HG03432 (cell line): Measurements from ENCODE around the gene GBGT1.

ENCODE experiments used
- ATAC-seq: cut with Tn5 transposase; IDR thresholded peaks from one replicate; pipeline ENCODE4 v1.9.1; 2021; ENCODE audit warnings: mild to moderate bottlenecking, moderate library complexity; ENCODE audit not compliant: unreplicated experiment

The GBGT1 gene

DNA sequence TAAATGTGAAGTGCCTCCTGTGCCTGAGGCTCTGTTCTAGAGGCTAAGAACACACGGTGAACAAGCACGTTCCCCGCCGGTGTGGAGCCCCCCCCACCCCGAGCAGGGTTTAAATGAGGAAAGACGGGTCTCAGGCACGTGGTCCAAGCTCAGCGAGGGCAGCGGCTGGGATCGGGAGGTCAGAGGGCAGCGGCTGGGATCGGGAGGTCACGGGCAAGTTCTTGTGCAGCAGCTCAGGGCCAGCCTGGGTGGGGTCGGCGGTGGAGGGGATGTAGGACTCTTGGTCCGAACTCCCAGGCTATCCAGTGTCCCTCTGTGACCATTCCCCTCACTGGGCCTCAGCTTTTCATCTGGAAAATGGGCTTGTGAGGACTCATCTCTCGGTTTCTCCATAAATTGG lies 2.7 kb upstream of the GBGT1 start:
- no peak for ATAC-seq

DNA sequence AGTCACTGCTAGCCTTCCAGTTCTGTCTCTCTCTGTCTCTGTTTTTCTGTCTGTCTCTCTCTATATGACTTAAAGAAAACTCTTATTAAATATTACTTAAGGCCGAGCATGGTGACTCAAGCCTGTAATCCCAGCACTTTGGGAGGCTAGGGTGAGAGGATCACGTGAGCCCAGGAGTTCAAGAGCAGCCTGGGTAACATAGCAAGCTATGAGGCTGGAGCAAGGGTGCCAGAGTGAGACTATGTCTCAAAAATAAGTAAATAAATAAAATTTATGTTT lies 1.7 kb upstream of the GBGT1 start:
- ATAC-seq, result no peak

DNA sequence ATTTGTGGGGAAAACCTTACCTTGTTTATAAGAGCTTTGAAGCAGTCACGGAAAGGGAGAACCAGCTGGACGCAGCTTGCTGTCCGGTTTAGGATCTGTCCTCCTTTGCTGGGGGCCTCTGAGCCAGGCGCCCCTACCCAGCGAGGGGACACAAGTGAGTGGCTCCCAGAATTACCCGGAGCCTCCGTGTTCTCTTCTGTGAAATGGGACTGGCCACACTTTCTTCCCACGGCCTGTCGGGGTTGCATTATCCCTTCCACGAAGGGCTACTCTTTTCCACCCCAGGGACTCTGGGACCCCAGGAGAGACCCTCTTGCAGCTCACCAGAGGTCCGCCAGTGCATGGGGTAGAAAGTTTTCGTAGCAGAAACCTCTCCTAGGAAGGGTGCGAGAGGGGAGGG lies 477 bp upstream of the GBGT1 start:
- ATAC-seq, result no peak

DNA sequence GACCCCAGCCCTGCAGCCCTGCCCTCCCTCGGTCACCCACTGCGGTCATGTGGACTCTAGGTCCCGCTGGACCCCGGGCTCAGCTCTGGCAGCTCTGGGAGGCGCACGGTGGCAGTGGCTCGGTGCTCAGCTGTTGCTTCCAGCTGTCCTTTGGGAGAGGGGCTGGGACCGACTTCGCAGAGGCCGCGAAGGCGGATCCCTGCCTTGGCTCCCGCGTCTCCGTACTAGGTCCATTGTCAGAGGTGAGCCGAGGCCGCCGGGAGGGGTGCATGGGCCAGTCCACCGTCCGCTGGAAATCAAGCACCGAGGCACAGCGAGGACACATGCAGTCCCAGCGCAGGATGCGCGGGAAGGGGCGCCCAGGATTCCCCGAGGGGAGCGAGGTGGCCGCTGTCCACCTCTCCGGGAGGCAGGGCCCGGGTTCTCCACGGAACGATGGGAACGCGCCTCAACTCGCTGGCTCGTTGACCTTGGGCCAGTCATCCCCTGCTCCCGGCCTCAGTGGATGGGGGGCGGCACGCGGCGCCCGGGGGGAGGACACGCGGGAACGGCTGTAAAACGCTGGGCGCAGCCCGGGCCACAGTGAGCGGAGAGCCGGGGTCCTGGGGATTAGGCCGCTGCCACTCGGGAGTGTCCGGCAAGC lies 732 bp downstream of the GBGT1 start:
- no peak for ATAC-seq

DNA sequence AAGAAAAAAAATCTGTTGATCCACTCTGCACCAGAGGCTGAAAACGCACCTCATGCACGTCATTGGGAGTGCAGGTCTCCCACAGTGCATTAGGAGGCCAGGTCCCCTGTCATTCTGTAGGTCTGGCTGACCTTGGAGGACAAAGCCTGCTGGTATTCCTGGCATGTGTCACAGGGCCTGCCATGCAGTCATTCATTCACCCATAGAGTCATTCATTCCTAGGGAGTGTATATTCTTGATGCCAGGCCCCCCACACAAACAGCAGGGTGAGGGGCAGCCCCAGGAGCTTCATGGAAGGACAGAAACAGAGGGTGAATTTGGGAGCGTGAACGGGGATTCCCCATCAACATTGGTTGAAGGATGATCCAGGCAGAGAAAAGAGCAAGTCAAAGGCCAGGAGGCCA lies 2.2 kb downstream of the GBGT1 start:
- no peak for ATAC-seq

DNA sequence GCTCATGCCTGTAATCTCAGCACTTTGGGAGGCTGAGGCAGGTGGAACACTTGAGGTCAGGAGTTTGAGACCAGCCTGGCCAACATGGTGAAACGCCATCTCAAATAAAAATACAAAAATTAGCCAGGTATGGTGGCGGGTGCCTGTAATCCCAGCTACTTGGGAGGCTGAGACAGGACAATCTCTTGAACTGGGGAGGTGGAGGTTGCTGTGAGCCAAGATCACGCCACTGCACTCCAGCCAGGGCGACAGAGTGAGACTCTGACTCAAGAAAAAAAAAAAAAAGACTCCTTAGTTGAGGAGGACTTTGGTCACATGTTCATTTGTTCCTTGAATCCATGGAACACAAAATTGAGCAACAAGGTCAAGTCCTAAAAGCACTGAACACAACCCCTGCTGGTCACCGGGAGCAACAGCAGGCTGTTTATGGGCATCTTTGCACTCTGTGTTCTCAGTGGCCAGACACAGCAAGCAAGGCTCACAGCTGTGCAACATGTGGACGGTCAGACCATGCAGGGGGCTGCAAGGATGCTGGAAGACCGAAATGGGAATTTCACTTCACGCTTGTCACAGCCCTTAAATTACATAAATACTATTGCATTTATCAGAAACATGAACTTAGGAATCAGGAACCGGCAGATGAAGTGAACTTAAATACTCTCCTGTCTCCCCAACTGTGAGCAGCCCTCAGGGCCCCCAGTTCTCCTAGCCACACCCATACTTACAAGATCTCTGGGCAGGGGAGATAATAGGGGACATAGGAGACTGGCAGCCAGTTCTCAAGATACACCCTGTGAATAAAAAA lies 2.8 kb downstream of the GBGT1 start:
- ATAC-seq, result no peak

DNA sequence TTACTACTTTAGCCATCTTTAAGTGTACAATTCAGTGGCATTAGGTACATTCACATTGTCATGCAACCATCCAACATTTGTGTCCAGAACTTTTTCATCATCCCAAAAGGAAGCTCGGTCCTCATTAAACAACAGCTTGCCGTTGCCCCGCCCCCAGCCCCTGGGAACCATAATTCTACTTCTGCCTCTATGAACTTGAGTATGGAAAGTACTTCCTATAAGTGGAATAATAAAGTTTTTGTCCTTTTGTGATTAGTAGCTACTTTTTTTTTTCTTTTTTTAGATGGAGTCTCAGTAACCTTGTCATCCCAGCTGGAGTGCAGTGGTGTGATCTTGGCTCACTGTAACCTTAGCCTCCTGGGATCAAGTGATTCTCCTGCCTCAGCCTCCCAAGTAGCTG lies 5.0 kb downstream of the GBGT1 start:
- ATAC-seq, result no peak

DNA sequence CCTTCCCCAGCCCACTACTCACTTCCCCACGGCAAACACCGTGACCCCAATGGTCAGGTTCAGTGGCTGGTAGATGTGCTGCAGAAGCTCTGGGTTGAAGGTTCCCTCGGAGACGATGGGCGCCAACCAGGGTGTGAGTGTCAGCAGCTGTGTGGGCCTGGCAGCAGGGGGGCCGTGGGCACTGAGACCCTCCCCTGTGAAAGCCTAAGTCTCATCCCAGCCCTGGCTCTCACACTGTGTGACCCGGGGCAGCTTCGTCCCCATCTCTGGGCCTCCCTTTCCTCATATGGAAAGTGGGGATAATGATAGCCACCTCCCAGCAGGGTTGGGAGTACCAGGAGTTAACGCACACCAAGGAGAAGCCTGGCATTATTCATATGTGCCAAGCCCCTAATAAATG lies 8.6 kb downstream of the GBGT1 start:
- no peak for ATAC-seq

DNA sequence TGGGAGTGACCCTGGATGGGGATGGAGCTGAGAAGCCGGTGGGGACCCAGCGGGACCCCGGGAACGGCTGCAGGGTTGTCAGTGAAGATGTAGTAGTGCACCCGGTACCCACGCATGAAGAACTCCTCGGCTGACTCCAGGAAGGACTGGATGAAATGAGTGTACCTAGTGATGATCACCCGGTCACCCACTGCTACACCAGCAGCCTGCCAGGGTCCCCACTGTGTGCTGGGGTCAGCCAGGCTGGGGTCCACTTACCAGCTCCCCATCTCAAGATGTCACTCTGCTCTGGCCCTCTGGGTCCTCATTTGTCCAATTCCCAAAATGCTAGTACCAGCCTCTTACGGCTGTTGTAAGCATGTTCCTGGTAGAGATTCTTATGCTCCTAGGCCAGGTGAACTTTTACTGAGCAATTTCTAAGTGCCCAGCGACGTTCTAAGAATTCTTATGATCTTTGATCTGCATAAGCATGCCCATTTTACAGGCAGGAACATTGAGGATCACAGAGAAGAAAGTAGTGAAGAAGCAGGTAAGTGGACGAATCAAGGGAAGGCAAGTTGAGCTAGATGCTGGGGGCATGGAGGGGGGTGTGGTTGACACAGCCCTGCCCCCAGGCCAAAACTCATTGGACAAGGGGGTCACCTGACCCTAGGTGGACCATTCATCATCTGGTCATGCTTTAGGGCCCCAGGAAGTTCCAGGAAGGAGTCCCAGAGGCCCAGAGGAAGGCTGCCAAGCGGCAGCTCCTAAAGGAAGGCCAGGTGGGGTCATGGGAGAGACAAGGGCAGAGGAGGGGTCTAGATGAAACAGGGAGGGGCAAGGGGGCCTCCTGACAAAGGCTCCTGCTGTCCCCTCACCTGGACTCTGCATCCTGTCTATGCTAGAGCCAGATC lies 9.4 kb downstream of the GBGT1 start:
- no peak for ATAC-seq

DNA sequence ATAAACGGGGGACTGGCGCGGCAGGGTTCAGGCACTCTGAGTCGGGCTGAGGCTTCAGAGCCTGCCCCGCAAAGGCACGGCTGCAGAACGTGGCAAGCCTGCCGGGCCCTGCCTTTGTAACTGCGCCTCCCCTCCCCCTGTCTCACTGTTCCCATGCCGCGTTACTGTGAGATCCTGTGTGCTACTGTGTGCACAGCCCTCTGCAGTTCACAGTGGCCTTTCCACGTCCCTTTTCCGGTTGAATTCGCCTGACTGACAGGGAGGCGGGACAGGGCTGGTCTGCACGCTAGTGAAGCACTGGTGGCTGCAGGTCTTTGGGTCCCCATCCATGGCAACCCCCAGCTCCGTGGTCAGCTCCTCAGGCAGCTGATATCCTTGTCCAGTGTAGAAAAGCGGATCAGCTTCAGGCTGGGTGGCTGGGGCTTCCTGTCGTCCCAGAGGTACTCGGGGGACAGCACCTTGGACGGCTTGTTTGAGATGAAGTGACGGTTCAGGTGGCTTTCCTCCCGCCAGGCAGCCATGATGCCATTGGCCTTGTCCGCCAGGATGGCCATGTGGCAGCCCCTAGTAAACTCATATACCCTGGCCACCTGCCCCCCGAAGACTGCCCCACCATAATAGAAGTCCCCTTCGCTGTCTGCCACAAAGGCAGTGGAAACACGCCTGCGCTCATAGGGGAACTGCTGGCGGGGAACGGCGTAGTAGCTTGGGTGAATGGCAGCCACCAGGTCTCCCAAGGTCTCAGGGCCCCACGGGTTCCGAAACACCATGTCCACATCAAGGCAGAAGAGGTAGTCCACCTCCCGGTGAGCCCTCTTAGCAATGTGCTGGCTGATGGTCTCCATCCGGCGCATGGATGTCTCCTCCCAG lies 10.3 kb downstream of the GBGT1 start:
- ATAC-seq, result no peak

DNA sequence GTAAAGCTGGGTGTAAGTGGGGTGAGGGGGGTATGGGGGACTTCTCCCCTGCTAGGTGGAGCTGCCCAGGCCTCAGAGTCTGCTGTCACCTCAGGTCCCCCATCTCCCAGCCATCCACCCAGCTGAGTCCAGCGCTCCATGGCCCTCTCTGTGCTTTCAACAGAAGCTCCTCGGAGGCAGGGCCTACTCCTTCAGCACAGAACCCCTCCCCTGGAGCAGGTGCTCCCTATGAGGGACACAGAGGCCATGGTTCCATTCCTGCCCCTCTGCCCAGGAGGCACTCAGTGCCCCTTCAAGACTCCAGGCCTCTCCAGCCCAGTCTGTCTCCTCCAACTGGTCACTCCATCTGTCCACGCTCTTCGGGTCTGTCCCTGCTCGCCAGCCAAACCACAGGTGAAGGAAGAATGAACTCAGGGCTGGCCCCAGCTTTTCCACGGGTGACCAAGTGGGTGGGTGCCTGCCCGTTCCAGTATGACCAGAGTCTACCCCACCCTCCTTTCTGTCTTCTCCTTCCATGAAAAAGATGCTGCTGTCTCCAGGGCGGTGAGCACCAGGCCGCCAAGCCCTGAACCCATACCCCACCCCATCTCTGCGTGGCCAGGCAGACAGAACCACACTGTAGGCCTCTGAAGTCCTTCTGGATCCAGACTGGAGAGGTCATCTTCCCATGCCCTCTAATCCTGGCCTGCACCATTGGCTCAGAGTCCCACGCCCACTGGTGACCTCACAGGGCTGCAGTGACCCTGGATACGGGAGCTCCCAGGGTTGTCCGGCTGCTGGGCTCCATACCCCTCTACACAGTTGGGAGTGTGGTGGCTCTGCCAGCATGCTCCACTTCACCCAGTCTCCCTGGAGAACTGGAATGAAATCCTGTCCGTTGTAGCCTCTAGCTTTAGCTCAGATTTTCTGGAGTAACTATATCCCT lies 11.9 kb downstream of the GBGT1 start:
- no peak for ATAC-seq

DNA sequence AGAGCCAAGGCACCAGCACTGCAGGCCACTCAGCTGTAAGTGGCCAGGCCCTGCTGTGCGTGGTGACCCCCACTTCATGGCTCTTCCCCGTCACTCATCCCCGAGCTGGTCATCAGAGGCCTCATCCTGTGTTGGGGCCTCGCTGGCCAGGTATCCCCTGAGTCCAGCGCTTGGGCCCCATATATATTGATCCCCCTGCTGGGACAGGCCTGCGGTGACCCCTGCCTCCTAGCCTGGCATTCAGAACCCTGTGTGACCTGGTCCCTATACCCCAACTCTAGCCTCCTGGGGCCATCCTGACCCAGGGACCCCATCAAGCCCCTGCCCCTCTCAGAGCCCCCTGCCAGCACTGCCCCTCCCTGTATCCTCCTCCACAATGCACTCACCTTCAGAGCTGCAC lies 12.7 kb downstream of the GBGT1 start:
- no peak for ATAC-seq

DNA sequence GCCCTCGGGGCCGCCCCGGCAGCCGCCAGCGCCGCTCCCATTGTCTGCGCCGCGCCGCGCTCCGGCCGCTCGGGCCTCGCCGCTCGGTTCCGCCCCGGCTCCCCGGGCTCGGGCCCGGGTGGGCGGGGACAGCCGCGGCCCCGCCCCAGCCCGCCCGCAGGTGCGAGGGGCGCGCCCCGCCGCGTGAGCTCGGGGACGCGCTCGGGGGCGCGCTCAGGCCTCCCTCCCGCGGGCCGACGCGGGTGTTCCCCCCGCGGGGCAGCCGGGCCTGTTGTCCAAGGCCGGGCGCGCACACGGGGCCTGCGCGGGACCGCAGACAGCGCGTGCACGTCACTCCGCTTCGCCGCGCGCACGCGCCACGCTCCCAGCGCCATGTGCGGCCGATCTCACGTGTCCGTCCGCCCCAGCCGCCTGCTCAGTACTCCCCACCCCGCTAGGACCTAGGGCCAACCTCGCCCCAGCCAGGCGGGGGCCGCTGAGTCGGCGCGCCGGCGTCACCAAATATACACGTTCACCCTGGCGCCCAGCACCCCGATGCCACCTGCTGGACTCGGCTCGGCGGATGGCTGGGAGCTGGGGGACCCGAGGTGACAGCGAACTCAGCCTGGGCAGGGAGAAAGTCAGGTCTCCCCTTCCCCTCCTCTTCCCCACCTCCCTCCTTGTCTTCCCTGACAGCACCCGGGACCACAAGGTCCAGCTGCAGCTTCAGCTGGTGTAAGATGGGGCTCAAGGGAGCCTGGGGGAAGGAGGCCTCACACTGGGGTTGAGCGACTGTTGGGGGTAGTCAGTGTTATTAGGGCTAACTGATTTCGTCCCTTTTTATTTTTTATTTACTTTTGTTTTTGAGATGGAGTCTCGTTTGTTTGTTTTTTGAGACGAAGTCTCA lies 14.3 kb downstream of the GBGT1 start:
- peak; percentile 71 for ATAC-seq

DNA sequence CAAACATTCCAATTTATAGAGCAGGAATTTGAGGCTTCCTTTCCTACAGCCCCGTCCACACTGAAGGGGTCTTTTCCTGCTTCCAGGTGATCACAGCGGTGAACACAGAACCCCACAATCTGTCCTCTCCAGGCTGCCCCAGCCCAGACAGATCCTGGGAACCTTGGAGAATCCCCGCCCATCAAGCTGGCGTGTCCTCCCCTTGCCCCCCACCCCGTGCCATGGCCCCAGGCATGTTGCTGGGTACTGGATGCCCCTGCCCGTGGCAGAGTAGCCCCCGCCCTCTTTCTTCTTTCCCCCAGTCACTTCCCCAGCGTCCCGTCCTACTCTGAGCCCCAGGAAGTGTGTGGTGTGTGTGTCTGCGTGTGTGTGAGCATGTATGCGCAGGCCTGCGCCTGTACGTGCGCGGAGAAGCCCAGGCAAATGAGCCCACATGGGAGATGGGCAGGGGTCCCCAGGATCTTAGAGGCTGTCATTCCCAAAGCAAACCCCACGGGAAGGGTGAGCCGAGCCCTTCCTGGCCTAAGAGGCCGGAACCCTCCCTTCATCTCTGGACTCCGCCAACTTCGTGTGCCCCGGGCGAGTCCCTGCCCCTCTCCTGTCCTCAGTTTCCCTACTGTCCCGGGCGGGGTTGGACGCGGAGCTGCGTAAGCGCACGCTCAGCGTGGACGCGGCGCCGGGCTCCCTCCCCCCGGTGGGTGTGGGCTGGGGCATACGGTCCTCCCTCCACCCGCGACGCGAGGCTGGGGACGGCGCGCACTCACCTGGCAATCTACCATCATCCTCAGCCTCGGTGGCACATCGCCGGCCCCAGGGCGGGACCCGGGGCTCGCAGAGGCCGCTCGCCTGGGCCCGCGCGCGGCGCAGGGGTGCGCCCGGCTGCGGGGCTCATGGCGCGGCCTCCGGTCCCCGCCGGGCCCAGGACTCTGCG lies 15.2 kb downstream of the GBGT1 start:
- peak; percentile 22 for ATAC-seq

DNA sequence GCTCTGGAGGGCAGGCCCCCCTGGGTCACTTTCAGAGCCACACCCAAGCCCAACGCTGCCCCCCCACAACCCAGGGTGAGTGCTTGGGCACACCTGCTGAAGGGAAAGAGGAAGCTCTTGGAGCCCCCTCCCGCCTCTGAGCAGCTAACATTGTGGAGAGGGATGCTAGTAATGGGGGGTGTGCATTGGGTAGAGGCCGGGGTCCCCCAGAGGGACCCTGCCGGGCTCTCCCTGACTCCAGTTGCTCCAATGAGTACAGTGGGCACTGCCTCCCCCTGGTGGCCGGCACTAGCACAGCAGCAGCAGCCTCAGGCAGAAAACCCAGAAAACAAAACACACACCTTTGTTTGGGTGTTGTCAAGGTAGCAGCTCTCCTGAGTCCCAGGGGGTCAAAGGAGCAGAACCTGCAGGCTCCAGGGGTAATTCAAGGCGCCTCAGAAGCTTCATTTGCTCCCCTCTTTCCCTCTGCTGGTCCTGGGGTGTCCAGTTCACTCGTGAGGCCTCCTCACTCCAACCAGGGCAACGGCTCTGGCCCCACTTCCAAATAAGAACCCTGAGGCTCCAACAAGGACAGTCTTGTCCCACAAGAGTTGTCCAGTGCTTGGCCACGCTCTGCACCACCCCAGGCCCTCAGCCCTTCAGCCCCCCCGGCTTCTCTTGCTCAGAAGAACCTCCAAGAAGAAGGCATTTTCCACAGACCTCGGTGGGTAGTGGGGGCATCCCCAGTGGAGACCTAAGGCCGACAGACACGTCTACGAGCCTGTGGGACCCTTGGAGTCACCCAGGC lies 16.1 kb downstream of the GBGT1 start:
- no peak for ATAC-seq

DNA sequence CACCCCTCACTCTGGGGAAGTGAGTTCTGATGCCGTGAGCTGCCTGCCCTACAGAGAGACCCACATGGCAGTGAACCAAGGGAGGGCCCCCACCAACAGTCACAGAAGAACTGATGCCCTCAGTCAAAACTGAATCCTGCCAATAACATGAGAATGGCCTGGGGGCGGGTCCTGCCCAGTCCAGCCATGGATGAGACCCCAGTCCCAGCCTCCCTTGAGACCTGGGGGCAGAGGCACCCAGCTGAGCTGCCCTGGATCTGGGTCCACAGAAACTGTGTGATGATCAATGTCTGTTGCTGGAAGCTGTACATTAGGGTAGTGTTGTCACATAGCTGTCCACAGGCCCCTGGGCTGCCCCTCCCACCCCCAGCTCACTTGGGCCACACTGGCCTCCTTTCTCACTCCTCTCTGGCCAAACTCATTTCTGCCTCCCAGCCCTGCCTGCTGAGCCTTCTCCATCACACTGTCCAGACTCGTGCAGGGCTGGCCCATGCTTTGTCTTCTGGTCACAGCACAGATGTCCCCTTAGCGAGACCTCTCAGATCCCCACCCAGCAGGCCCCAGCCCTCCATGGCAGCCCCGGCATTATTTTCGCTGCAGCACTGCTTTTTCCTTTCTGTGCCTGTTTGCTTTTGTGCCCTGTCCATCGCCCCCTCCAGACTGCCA lies 16.8 kb downstream of the GBGT1 start:
- ATAC-seq, result no peak
